H1 (cell line): Measurements from ENCODE around the gene A4GALT.

Source experiments
- EGR1 ChIP-seq: IDR thresholded peaks from 2 replicates; pipeline ENCODE4 v1.6.1; 2011; ENCODE audit warnings: low read depth, low read length, borderline replicate concordance
- EP300 ChIP-seq, 2 experiments: IDR thresholded peaks; 1 replicate in 1 of 2; 2 replicates in 1 of 2; pipeline ENCODE4 v1.6.1; 2011 to 2012; ENCODE audit warnings: low read depth in 2 of 2, low read length in 2 of 2, mild to moderate bottlenecking in 2 of 2, borderline replicate concordance in 1 of 2, inconsistent platforms in 1 of 2, moderate library complexity in 1 of 2
- POLR2A ChIP-seq, 2 experiments: IDR thresholded peaks; 1 replicate in 1 of 2; 2 replicates in 1 of 2; pipeline ENCODE4 v1.6.1; 2011; ENCODE audit warnings: low read depth in 2 of 2, low read length in 2 of 2, mild to moderate bottlenecking in 2 of 2; ENCODE audit errors: control extremely low read depth in 1 of 2
- ZNF274 ChIP-seq: IDR thresholded peaks from 2 replicates; pipeline ENCODE4 v1.7.0; 2012; ENCODE audit warnings: low read length, borderline replicate concordance; ENCODE audit errors: extremely low read depth
- TF ChIP-seq, protein P1 (sequence below), 3 experiments: IDR thresholded peaks; 1 replicate in 2 of 3; 2 replicates in 1 of 3; pipeline versions ENCODE4 v1.5.1 to v1.6.1; 2011; ENCODE audit warnings: low read length in 3 of 3, mild to moderate bottlenecking in 3 of 3, inconsistent platforms in 2 of 3, low read depth in 1 of 3, moderate library complexity in 1 of 3; ENCODE audit not compliant: insufficient read depth in 1 of 3; ENCODE audit errors: control extremely low read depth in 1 of 3

DNA sequence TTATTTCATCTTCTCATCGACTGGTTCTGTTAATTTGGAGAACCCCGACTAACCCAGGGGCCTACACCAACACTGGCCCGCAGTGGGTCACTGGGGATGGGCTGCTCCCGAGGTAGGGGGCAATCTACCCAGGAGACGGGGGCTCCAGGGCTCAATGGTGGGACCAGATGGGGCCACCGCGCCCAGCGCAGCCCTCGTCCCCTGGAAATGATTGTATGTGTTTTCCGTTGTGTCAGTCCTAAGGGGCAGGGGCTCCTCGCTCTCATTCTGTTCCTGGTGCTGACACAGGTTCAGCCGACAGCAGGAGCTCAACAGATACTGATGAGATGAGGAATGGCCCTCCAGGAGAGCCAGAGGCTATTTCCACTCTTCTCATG lies 20.7 kb downstream of the A4GALT start:
- TF ChIP-seq, protein P1, sequence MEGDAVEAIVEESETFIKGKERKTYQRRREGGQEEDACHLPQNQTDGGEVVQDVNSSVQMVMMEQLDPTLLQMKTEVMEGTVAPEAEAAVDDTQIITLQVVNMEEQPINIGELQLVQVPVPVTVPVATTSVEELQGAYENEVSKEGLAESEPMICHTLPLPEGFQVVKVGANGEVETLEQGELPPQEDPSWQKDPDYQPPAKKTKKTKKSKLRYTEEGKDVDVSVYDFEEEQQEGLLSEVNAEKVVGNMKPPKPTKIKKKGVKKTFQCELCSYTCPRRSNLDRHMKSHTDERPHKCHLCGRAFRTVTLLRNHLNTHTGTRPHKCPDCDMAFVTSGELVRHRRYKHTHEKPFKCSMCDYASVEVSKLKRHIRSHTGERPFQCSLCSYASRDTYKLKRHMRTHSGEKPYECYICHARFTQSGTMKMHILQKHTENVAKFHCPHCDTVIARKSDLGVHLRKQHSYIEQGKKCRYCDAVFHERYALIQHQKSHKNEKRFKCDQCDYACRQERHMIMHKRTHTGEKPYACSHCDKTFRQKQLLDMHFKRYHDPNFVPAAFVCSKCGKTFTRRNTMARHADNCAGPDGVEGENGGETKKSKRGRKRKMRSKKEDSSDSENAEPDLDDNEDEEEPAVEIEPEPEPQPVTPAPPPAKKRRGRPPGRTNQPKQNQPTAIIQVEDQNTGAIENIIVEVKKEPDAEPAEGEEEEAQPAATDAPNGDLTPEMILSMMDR (IDR thresholded peaks at IDR 0.05; ENCODE audit: control extremely low read depth in 1 of 3, insufficient read depth in 1 of 3, low read depth in 1 of 3, low read length in 3 of 3), result no peak
- TF ChIP-seq EP300 (IDR thresholded peaks at IDR 0.05; ENCODE audit: borderline replicate concordance in 1 of 2, low read depth in 2 of 2, low read length in 2 of 2) (no peak), ZNF274 (no peak), POLR2A (IDR thresholded peaks at IDR 0.05; ENCODE audit: control extremely low read depth in 1 of 2, low read depth in 2 of 2, low read length in 2 of 2) (no peak), EGR1 (no peak)
